Activated CD8-positive, alpha-beta T cell treated with anti-CD3 and anti-CD28 coated beads for 36 hours (primary cell): ENCODE results near the gene DHTKD1. TPM values are rescaled to one million over a fixed set of nuclear protein-coding genes. Genes with fewer than 3 reads are reported as not detected.

Experiments used
- ATAC-seq: fragments of 200-7000 bp; cut with Tn5 transposase; one replicate; pipeline ENCODE4 v1.10.0; 2021; ENCODE audit warnings: mild to moderate bottlenecking, moderate library complexity
- CTCF ChIA-PET: fragments of 350-600 bp; sonication (Branson Sonifier 250); formaldehyde crosslinking; loops from one replicate; lab custom pipeline; 2021; ENCODE audit warnings: antibody characterized with exemption; lab: Charles Lee
- POLR2A ChIA-PET: fragments of 350-600 bp; sonication (Branson Sonifier 250); formaldehyde crosslinking; loops from one replicate; lab custom pipeline; 2021; ENCODE audit warnings: antibody characterized with exemption; lab: Charles Lee
- DNase-seq: peaks from one replicate; pipeline ENCODE4 v3.0.0-alpha.2; 2020
- H3K27ac Mint-ChIP-seq: one replicate; pipeline ENCODE4 v1.8.0; 2021; ENCODE audit warnings: mild to moderate bottlenecking, mixed read lengths
- H3K27me3 Mint-ChIP-seq: one replicate; pipeline ENCODE4 v1.8.0; 2021; ENCODE audit warnings: mixed read lengths
- H3K36me3 Mint-ChIP-seq: one replicate; pipeline ENCODE4 v1.8.0; 2021; ENCODE audit warnings: low read depth, mixed read lengths
- H3K4me1 Mint-ChIP-seq: one replicate; pipeline ENCODE4 v1.8.0; 2021; ENCODE audit warnings: low read depth, mixed read lengths
- H3K4me3 Mint-ChIP-seq: one replicate; pipeline ENCODE4 v1.8.0; 2021; ENCODE audit warnings: mild to moderate bottlenecking, moderate library complexity, mixed read lengths
- H3K9me3 Mint-ChIP-seq: one replicate; pipeline ENCODE4 v1.8.0; 2021; ENCODE audit warnings: mixed read lengths
- intact Hi-C: fragments of 100-400 bp; cut with micrococcal nuclease; formaldehyde crosslinking; loops from one replicate; pipeline ENCODE4 v1.10.0; 2022
- total RNA-seq, 2 experiments: library from RNA; stranded (reverse); gene quantifications; one replicate each; pipeline ENCODE4 v1.2.3, GENCODE V29; 2021
- TF ChIP-seq, protein P1 (sequence below): fragments of 200-600 bp; IDR thresholded peaks from one replicate; pipeline ENCODE4 v1.8.0; 2022; ENCODE audit warnings: antibody characterized with exemption, mild to moderate bottlenecking

Gene DHTKD1
- total RNA-seq, 2 experiments from 2014 or later: 13.1 to 13.5 TPM

DNA sequence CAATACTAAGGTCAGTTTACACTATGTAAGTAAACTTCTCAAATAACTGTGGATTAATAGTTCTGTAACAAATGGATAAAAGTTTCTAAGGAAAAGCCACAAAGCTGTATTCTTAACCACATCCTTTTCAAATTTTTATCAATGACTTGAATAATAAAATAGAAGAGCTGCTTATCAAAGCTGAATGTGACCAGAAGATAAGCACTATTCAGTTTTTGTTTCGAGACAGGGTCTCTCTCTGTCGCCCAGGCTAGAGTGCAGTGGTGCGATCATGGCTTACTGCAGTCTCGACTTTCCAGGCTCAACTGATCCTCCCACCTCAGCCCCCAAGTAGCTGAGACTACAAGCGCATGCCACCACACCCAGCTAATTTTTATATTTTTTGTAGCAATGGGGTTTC is 43.2 kb upstream of the DHTKD1 start:
- Mint-ChIP-seq H3K4me3 (no peak overlapping the region), H3K27ac (no peak overlapping the region), H3K9me3 (no peaks in the 10 kb centered on the region), H3K36me3 (peaks cover 35% of the 10 kb centered on the region), H3K27me3 (no peaks in the 10 kb centered on the region), H3K4me1 (peaks cover 43% of the 10 kb centered on the region)
- CTCF ChIA-PET: interaction anchor here (0.6 to 1.8 kb wide), 6 partner anchors 8 to 206 kb away, joined by 3 to 7 read pairs (median 4); no protein-coding TSS in a partner anchor
- TF ChIP-seq, protein P1, sequence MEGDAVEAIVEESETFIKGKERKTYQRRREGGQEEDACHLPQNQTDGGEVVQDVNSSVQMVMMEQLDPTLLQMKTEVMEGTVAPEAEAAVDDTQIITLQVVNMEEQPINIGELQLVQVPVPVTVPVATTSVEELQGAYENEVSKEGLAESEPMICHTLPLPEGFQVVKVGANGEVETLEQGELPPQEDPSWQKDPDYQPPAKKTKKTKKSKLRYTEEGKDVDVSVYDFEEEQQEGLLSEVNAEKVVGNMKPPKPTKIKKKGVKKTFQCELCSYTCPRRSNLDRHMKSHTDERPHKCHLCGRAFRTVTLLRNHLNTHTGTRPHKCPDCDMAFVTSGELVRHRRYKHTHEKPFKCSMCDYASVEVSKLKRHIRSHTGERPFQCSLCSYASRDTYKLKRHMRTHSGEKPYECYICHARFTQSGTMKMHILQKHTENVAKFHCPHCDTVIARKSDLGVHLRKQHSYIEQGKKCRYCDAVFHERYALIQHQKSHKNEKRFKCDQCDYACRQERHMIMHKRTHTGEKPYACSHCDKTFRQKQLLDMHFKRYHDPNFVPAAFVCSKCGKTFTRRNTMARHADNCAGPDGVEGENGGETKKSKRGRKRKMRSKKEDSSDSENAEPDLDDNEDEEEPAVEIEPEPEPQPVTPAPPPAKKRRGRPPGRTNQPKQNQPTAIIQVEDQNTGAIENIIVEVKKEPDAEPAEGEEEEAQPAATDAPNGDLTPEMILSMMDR: no peak
- POLR2A ChIA-PET: no interaction called here
- ATAC-seq: no peak
- intact Hi-C loops: no loop called here
- DNase-seq: no peak

DNA sequence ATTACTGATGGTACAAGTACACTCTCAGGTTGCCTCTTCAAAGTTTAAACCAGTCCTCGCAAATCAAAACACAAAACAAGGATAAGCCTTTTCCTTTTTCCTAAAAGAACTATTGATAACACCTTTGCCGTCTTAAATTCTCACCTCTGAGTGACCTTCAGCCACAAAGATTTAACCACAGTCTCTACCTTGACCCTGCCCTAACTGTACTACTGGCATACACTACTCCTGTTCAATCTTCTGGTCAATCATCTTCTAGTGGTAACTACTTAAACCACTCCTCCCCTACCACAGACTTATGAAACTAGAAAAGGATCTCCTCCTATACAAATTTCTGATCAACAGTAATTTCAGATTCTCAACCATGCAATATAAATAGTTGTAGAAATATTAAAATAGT is 41.2 kb upstream of the DHTKD1 start:
- CTCF ChIA-PET: no interaction called here
- H3K4me1 Mint-ChIP-seq: peaks cover 47% of the 10 kb centered on the region
- intact Hi-C loops: no loop called here
- POLR2A ChIA-PET: interaction anchor here (0.6 kb wide), 2 partner anchors 56 to 162 kb away, joined by 3 to 4 read pairs; no protein-coding TSS in a partner anchor
- H3K36me3 Mint-ChIP-seq: peaks cover 44% of the 10 kb centered on the region
- no peaks in the 10 kb centered on the region for H3K9me3 Mint-ChIP-seq
- no peaks in the 10 kb centered on the region for H3K27me3 Mint-ChIP-seq
- H3K27ac Mint-ChIP-seq: no peak overlapping the region
- no peak for DNase-seq
- TF ChIP-seq, protein P1: no peak
- ATAC-seq: no peak
- no peak overlapping the region for H3K4me3 Mint-ChIP-seq

DNA sequence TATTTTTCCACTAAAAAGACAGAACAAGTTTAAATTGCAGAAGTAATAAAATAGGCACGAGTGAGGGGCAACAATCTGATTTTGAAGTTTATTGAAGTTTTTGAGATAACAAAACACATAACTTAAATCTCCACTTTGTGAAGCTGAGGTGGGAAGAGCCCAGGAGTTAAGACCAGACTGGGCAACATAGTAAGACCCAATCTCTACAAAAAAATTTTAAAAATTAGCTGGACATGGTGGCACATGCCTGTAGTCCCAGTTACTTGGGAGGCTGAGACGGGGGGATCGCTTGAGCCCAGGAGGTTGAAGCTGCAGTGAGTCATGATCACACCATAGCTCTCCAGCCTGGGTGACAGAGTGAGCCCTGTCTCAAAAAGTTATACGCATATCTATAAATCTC is 37.4 kb upstream of the DHTKD1 start:
- TF ChIP-seq, protein P1: no peak
- DNase-seq: no peak
- intact Hi-C loops: no loop called here
- H3K9me3 Mint-ChIP-seq: no peaks in the 10 kb centered on the region
- ChIA-PET POLR2A (interaction anchor here (6.4 kb wide), 1 partner anchor 11 kb away, joined by 26 read pairs; the partner anchor contains the start of gene UPF2), CTCF (no interaction called here)
- H3K27ac Mint-ChIP-seq: no peak overlapping the region
- no peak for ATAC-seq
- no peak overlapping the region for H3K4me3 Mint-ChIP-seq
- H3K27me3 Mint-ChIP-seq: no peaks in the 10 kb centered on the region
- peaks cover 32% of the 10 kb centered on the region for H3K4me1 Mint-ChIP-seq
- H3K36me3 Mint-ChIP-seq: peaks cover 53% of the 10 kb centered on the region

DNA sequence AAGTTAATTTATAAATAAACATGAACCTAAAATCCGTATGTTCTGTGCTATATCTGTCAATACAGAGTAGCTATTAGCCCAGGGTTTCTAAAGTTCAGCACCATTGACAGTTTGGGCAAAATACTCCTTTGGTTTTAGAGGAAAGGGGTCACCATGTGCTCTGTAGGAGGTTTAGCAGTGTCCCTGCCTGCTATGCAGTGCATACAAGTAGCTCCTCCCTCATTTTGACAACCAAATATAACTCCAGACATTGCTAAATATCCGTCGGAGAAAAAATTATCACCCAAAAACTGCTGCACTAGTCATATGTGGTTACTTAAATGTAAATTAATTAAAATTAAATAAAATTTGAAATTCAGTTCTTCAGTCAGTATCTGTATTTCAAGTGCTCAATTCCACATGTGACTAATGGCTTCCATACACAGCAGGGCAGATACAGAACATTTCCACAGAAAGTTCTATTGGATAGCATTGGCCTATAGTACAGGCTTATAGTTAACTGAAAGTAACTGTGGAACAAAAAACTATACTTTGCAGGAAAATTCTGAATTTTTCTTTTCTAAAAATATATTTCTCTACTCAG is 32.6 kb upstream of the DHTKD1 start:
- Mint-ChIP-seq H3K27ac (peak overlapping the region; percentile 30), H3K36me3 (peaks cover 32% of the 10 kb centered on the region), H3K4me3 (no peak overlapping the region), H3K4me1 (peaks cover 33% of the 10 kb centered on the region), H3K27me3 (no peaks in the 10 kb centered on the region), H3K9me3 (no peaks in the 10 kb centered on the region)
- DNase-seq: no peak
- no peak for ATAC-seq
- ChIA-PET CTCF (interaction anchor here (1.9 kb wide), 1 partner anchor 11 kb away, joined by 4 read pairs; no protein-coding TSS in a partner anchor), POLR2A (no interaction called here)
- intact Hi-C loops: no loop called here
- TF ChIP-seq, protein P1: no peak

DNA sequence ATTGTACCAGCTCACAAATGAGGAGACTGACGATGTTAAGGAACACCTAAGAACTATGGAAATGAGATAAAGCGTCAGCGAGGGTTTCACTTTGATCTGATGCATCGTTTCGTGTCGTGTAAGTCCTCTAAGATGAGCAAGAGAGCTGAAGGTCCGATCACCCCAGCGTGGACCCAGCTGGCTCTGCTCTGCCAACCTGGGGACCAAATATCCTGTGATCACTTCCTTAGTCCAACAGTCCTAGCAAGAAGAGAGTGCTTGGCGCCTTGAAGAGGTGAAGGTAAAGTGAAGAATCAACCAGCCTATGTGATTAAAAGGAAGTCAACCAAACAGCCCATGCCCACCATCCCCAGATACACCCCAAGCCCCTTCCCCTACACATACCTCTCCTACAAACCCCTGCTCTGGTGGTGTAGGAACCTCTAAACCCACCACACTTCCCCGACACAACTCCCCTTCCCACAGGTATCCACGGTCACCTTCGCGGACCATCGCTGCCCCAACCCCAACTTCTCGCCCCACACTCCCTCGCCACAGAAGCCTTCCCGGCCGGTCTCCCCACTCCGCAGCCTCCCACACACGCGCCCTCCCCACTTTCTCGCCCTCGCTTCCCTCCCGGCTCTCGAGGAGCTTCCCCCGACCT is 26.9 kb upstream of the DHTKD1 start:
- POLR2A ChIA-PET: interaction anchor here (0.6 to 3.2 kb wide), 14 partner anchors 11 to 447 kb away, joined by 3 to 26 read pairs (median 4); partner anchors contain the start of genes CDC123, DHTKD1 and NUDT5
- ATAC-seq: peak; percentile 6
- intact Hi-C loops: loop anchor here (10.0 kb wide), 2 partner anchors 83 to 153 kb away; partner anchors contain the start of genes CDC123, NUDT5 and SEC61A2

More for the DNA sequence above, 26.9 kb upstream of the DHTKD1 start:
- H3K9me3 Mint-ChIP-seq: no peaks in the 10 kb centered on the region
- TF ChIP-seq, protein P1: no peak
- peak overlapping the region; percentile 100 for H3K4me3 Mint-ChIP-seq
- H3K27me3 Mint-ChIP-seq: no peaks in the 10 kb centered on the region
- H3K27ac Mint-ChIP-seq: peak overlapping the region; percentile 98
- peak; percentile 52 for DNase-seq
- CTCF ChIA-PET: interaction anchor here (0.6 to 1.9 kb wide), 3 partner anchors 56 to 259 kb away, joined by 3 to 5 read pairs (median 3); no protein-coding TSS in a partner anchor
- peaks cover 33% of the 10 kb centered on the region for H3K4me1 Mint-ChIP-seq
- H3K36me3 Mint-ChIP-seq: peaks cover 13% of the 10 kb centered on the region
